ENCODE measurements around the gene SPTBN1.

The SPTBN1 gene

DNA sequence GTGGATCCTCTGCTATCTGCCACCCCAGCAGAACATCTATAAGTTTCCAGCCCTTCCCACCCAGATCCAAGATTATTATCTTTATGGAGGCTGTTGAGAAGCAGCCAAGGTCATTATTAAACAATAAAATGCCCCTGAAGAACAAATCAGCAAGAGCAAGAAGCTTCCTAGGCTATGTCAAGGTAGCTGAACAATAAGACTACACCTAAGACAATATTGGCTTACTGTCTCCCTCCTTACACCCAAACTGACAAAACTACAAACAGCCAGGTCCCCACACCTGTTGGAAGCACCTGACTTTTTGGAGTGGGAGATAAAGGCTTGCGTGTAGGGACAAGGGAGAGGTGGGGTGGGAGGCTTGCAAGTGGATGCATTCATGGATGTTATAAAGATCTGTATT lies 128.5 kb downstream of the SPTBN1 start:
- no peak for TF ChIP-seq CEBPB (IDR thresholded peaks at IDR 0.05)
- no peak for TF ChIP-seq EGR1 (IDR thresholded peaks at IDR 0.05)
- TF ChIP-seq EP300 (IDR thresholded peaks at IDR 0.05; ENCODE audit: borderline replicate concordance): no peak
- TF ChIP-seq TEAD4 (IDR thresholded peaks at IDR 0.05): no peak
- TF ChIP-seq, protein P1, sequence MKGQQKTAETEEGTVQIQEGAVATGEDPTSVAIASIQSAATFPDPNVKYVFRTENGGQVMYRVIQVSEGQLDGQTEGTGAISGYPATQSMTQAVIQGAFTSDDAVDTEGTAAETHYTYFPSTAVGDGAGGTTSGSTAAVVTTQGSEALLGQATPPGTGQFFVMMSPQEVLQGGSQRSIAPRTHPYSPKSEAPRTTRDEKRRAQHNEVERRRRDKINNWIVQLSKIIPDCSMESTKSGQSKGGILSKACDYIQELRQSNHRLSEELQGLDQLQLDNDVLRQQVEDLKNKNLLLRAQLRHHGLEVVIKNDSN (IDR thresholded peaks at IDR 0.05): no peak
- TF ChIP-seq FOXM1 (IDR thresholded peaks at IDR 0.05; ENCODE audit: borderline replicate concordance, low read depth): no peak
- TF ChIP-seq, protein P2, sequence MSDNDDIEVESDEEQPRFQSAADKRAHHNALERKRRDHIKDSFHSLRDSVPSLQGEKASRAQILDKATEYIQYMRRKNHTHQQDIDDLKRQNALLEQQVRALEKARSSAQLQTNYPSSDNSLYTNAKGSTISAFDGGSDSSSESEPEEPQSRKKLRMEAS (IDR thresholded peaks at IDR 0.05): no peak
- TF ChIP-seq TAF1 (IDR thresholded peaks at IDR 0.05; ENCODE audit: low read depth): no peak
- TF ChIP-seq RAD21 (IDR thresholded peaks at IDR 0.05; ENCODE audit: low read depth): no peak
- TF ChIP-seq, protein P3, sequence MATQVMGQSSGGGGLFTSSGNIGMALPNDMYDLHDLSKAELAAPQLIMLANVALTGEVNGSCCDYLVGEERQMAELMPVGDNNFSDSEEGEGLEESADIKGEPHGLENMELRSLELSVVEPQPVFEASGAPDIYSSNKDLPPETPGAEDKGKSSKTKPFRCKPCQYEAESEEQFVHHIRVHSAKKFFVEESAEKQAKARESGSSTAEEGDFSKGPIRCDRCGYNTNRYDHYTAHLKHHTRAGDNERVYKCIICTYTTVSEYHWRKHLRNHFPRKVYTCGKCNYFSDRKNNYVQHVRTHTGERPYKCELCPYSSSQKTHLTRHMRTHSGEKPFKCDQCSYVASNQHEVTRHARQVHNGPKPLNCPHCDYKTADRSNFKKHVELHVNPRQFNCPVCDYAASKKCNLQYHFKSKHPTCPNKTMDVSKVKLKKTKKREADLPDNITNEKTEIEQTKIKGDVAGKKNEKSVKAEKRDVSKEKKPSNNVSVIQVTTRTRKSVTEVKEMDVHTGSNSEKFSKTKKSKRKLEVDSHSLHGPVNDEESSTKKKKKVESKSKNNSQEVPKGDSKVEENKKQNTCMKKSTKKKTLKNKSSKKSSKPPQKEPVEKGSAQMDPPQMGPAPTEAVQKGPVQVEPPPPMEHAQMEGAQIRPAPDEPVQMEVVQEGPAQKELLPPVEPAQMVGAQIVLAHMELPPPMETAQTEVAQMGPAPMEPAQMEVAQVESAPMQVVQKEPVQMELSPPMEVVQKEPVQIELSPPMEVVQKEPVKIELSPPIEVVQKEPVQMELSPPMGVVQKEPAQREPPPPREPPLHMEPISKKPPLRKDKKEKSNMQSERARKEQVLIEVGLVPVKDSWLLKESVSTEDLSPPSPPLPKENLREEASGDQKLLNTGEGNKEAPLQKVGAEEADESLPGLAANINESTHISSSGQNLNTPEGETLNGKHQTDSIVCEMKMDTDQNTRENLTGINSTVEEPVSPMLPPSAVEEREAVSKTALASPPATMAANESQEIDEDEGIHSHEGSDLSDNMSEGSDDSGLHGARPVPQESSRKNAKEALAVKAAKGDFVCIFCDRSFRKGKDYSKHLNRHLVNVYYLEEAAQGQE (IDR thresholded peaks at IDR 0.05; ENCODE audit: low read depth): no peak
- TF ChIP-seq ZBTB7A (IDR thresholded peaks at IDR 0.05; ENCODE audit: low read depth): no peak
- TF ChIP-seq TCF12 (IDR thresholded peaks at IDR 0.05; ENCODE audit: low read depth): no peak
- TF ChIP-seq YY1 (IDR thresholded peaks at IDR 0.05; ENCODE audit: low read depth): no peak
- no peak for TF ChIP-seq NFIC (IDR thresholded peaks at IDR 0.05)
- TF ChIP-seq CREB1 (IDR thresholded peaks at IDR 0.05; ENCODE audit: low read depth): no peak

DNA sequence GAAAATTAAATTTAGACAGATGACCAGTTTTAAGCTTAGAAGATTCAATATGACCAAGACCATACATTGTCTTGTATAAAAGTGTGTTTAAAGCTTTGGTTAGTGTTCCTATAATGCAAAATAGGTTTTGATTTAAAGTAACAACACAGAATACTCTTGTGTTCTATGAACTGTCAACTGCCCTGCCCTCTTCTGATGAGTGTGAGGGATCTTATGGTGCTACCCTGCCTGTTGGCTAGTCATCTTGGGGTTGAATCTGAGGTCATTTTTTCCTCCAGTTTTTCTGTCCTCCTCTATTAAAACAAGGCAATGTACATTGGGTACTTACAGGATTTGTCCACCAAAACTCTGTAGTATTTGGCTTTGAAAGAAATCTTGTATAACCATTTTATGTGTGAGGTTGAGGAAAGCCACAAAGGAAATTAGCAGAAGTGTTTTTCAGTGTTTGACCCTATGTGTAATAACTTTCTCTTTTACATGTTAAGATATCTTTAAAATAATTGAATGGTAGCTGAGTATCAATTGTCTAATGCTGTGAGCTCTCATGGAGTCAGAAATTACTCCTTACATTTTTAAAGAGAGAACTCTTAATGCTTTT lies 129.1 kb downstream of the SPTBN1 start:
- no peak for TF ChIP-seq CEBPB (IDR thresholded peaks at IDR 0.05)
- no peak for TF ChIP-seq ZBTB7A (IDR thresholded peaks at IDR 0.05; ENCODE audit: low read depth)
- TF ChIP-seq, protein P3 (IDR thresholded peaks at IDR 0.05; ENCODE audit: low read depth): no peak
- TF ChIP-seq, protein P1 (IDR thresholded peaks at IDR 0.05): no peak
- TF ChIP-seq TCF12 (IDR thresholded peaks at IDR 0.05; ENCODE audit: low read depth): no peak
- no peak for TF ChIP-seq TEAD4 (IDR thresholded peaks at IDR 0.05)
- TF ChIP-seq TAF1 (IDR thresholded peaks at IDR 0.05; ENCODE audit: low read depth): no peak
- no peak for TF ChIP-seq NFIC (IDR thresholded peaks at IDR 0.05)
- no peak for TF ChIP-seq FOXM1 (IDR thresholded peaks at IDR 0.05; ENCODE audit: borderline replicate concordance, low read depth)
- no peak for TF ChIP-seq RAD21 (IDR thresholded peaks at IDR 0.05; ENCODE audit: low read depth)
- no peak for TF ChIP-seq YY1 (IDR thresholded peaks at IDR 0.05; ENCODE audit: low read depth)
- no peak for TF ChIP-seq EP300 (IDR thresholded peaks at IDR 0.05; ENCODE audit: borderline replicate concordance)
- TF ChIP-seq CREB1 (IDR thresholded peaks at IDR 0.05; ENCODE audit: low read depth): no peak
- TF ChIP-seq, protein P2 (IDR thresholded peaks at IDR 0.05): no peak
- no peak for TF ChIP-seq EGR1 (IDR thresholded peaks at IDR 0.05)

DNA sequence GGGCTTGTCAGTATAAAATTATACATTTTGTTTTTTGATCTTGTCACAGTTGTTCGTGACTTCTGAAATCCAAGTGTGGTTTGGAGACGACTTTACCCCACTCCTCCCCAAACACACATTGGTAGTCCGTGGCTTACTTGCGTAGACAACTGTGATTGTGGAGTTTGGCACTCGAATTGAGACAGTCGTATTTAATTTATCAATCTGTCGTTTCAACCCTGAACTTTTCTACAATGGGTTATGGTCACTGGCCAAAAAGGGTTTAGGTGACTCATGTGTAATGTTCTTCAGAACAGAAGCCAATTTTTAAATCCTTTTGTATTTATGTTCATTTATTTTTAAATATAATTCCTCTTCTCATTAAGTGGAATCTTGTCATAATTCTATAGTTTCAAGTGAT lies 129.9 kb downstream of the SPTBN1 start:
- TF ChIP-seq, protein P2 (IDR thresholded peaks at IDR 0.05): no peak
- no peak for TF ChIP-seq EGR1 (IDR thresholded peaks at IDR 0.05)
- TF ChIP-seq FOXM1 (IDR thresholded peaks at IDR 0.05; ENCODE audit: borderline replicate concordance, low read depth): no peak
- TF ChIP-seq, protein P3 (IDR thresholded peaks at IDR 0.05; ENCODE audit: low read depth): no peak
- TF ChIP-seq TEAD4 (IDR thresholded peaks at IDR 0.05): no peak
- TF ChIP-seq YY1 (IDR thresholded peaks at IDR 0.05; ENCODE audit: low read depth): no peak
- no peak for TF ChIP-seq NFIC (IDR thresholded peaks at IDR 0.05)
- TF ChIP-seq ZBTB7A (IDR thresholded peaks at IDR 0.05; ENCODE audit: low read depth): no peak
- no peak for TF ChIP-seq TAF1 (IDR thresholded peaks at IDR 0.05; ENCODE audit: low read depth)
- no peak for TF ChIP-seq RAD21 (IDR thresholded peaks at IDR 0.05; ENCODE audit: low read depth)
- no peak for TF ChIP-seq CREB1 (IDR thresholded peaks at IDR 0.05; ENCODE audit: low read depth)
- no peak for TF ChIP-seq CEBPB (IDR thresholded peaks at IDR 0.05)
- TF ChIP-seq TCF12 (IDR thresholded peaks at IDR 0.05; ENCODE audit: low read depth): no peak

DNA sequence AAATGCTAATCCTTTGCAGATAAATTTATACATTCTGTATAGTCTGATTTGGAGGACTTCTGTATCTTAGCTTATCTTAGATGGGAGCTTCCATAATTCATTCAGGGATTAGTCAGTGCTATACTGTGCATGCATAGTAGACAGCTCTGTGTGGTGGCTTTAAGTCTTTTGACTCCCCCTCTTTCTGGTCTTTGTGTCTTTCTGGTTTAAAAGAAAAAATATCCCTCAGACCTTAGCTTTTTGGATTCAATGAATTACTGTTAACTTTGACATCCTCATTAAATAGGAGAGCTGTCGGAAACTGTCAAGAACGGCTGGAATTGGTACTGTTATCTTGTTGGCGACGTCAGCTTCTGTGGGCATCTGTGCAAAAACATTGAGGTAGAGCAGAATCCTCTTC lies 130.4 kb downstream of the SPTBN1 start:
- no peak for TF ChIP-seq YY1 (IDR thresholded peaks at IDR 0.05; ENCODE audit: low read depth)
- TF ChIP-seq FOXM1 (IDR thresholded peaks at IDR 0.05; ENCODE audit: borderline replicate concordance, low read depth): no peak
- no peak for TF ChIP-seq TEAD4 (IDR thresholded peaks at IDR 0.05)
- TF ChIP-seq TCF12 (IDR thresholded peaks at IDR 0.05; ENCODE audit: low read depth): no peak
- TF ChIP-seq, protein P1 (IDR thresholded peaks at IDR 0.05): no peak
- TF ChIP-seq, protein P3 (IDR thresholded peaks at IDR 0.05; ENCODE audit: low read depth): no peak
- no peak for TF ChIP-seq RAD21 (IDR thresholded peaks at IDR 0.05; ENCODE audit: low read depth)
- no peak for TF ChIP-seq EGR1 (IDR thresholded peaks at IDR 0.05)
- no peak for TF ChIP-seq CEBPB (IDR thresholded peaks at IDR 0.05)
- TF ChIP-seq ZBTB7A (IDR thresholded peaks at IDR 0.05; ENCODE audit: low read depth): no peak
- no peak for TF ChIP-seq CREB1 (IDR thresholded peaks at IDR 0.05; ENCODE audit: low read depth)
- TF ChIP-seq NFIC (IDR thresholded peaks at IDR 0.05): no peak
- no peak for TF ChIP-seq EP300 (IDR thresholded peaks at IDR 0.05; ENCODE audit: borderline replicate concordance)
- TF ChIP-seq TAF1 (IDR thresholded peaks at IDR 0.05; ENCODE audit: low read depth): no peak
- TF ChIP-seq, protein P2 (IDR thresholded peaks at IDR 0.05): no peak
